SU-DHL-6 (cell line): ENCODE measurements around the gene SNAP29.

Source experiments
- CTCF ChIP-seq: fragments of 200-600 bp; sonication (generic); IDR thresholded peaks from one replicate; pipeline ENCODE4 v1.5.1; 2017; ENCODE audit warnings: antibody characterized with exemption, mild to moderate bottlenecking, low read length, moderate library complexity; ENCODE audit not compliant: insufficient read depth, poor library complexity, severe bottlenecking
- EZH2phosphoT487 ChIP-seq: fragments of 200-600 bp; sonication (generic), shearing (Covaris generic); conservative IDR thresholded peaks from 2 replicates; pipeline ENCODE4 v1.6.1; 2018; ENCODE audit warnings: mild to moderate bottlenecking, antibody characterized with exemption, low read length, moderate library complexity, mixed read lengths

- TF ChIP-seq CTCF, result no peak
- TF ChIP-seq EZH2phosphoT487, result no peak
Observed at GRCh38 chr22:20834206-20834605, 24.6 kb upstream of the SNAP29 start.
